ENCODE data around the gene MZF1.

The MZF1 gene

DNA sequence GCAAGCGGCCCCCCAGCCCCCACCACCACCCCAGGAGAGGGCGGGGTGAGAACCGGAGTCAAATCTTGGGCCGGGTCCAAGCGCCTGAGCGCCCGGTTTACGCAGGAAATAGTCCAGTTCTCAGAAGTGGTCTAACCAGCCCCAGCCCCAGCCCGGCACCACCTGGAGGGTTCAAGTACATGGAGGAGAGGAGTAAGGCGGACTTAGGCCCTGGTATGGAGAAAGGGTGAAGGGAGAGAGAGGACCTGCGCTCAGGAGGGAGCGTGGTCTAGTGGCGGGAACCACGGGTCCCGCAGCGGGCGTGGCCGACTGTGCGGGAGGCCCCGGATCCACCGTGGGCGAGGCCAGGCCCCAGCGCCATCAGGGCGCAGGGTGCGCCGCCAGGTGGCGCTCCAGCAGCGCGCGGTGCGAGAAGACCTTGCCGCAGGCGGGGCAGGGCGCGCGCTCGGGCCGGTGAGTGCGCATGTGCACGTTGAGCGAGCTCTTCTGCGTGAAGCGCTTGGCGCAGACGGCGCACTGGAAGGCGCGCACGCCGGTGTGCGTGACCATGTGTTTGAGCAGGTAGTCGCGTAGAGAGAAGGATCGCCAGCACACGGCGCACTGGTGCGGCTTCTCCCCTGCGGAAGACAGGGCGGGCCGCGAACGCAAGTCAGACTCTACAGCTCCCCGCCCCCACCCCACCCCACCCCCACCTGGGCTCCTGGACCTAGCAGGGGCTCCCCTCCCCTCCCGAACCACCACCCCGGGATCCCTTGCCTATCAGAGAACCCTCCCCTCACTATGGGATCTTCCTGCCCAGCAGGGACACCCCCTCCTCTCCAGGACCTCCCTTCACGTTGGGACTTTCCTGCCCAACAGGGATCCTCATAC is 59.2 kb downstream of the MZF1 start:
- peak; percentile 88 to 93 (median 88) for DNase-seq (ENCODE audit: low read depth in 3 of 3)

GRCh38 chr19:58513213-58513693 is 59.9 kb downstream of the MZF1 start:
- DNase-seq (ENCODE audit: low read depth in 3 of 3) = no peak

Measured in stimulated activated CD4-positive, alpha-beta T cell treated with anti-CD3 and anti-CD28 coated beads, TNF-alpha, amount 100 ng/mL, for 4 hours (primary cell).